HepG2 (cell line): ENCODE measurements around the gene IP6K3. TPM values are rescaled to one million over a fixed set of nuclear protein-coding genes. Genes with fewer than 3 reads are reported as not detected.
A peak's percentile ranks its signal among the peaks of the same experiment; 100 is the strongest.

Source experiments
- GFI1 ChIP-seq: sonication (generic); formaldehyde crosslinking; IDR thresholded peaks from 2 replicates; pipeline ENCODE4 v1.5.0; 2020; ENCODE audit warnings: missing genetic modification reagents, mild to moderate bottlenecking, borderline replicate concordance
- GLI4 ChIP-seq: sonication (generic); formaldehyde crosslinking; IDR thresholded peaks from 2 replicates; pipeline ENCODE4 v1.5.1; 2020; ENCODE audit warnings: missing genetic modification reagents, mild to moderate bottlenecking, moderate library complexity, borderline replicate concordance
- GRHL1 ChIP-seq: sonication (generic); formaldehyde crosslinking; conservative IDR thresholded peaks from 2 replicates; pipeline ENCODE4 v1.8.0; 2022; ENCODE audit warnings: missing genetic modification reagents
- HDAC2 ChIP-seq: sonication (generic); formaldehyde crosslinking; IDR thresholded peaks from 2 replicates; pipeline ENCODE4 v1.4.0; 2020; ENCODE audit warnings: missing genetic modification reagents
- HMGXB4 ChIP-seq, 2 experiments: sonication (generic) in 1 of 2; formaldehyde crosslinking in 1 of 2; IDR thresholded peaks; 2 replicates each; pipeline versions ENCODE4 v1.4.0 to v1.6.1; 2018 to 2020; ENCODE audit warnings: missing genetic modification reagents in 2 of 2, borderline replicate concordance in 1 of 2, low read depth in 1 of 2, mild to moderate bottlenecking in 1 of 2, missing biosample characterization in 1 of 2
- KAT8 ChIP-seq: IDR thresholded peaks from 2 replicates; pipeline ENCODE4 v1.6.1; 2016; ENCODE audit warnings: missing genetic modification reagents, missing compliant biosample characterization
- KLF6 ChIP-seq: IDR thresholded peaks from 2 replicates; pipeline ENCODE4 v1.8.0; 2016; ENCODE audit warnings: missing biosample characterization, missing genetic modification reagents
- NCOA5 ChIP-seq: sonication (generic); formaldehyde crosslinking; IDR thresholded peaks from 2 replicates; pipeline ENCODE4 v1.4.0; 2020; ENCODE audit warnings: missing genetic modification reagents
- POLR2A ChIP-seq, 2 experiments: IDR thresholded peaks; 2 replicates each; pipeline ENCODE4 v1.6.1; 2011; ENCODE audit warnings: low read depth in 2 of 2, low read length in 2 of 2, mild to moderate bottlenecking in 1 of 2, moderate library complexity in 1 of 2; ENCODE audit not compliant: insufficient read depth in 1 of 2
- REPIN1 ChIP-seq: sonication (generic); formaldehyde crosslinking; IDR thresholded peaks from 2 replicates; pipeline ENCODE4 v1.8.0; 2022; ENCODE audit warnings: missing genetic modification reagents, low read depth, mild to moderate bottlenecking, borderline replicate concordance
- RFX3 ChIP-seq: IDR thresholded peaks from 2 replicates; pipeline ENCODE4 v1.6.1; 2016; ENCODE audit warnings: missing biosample characterization, missing genetic modification reagents
- TAF15 ChIP-seq: fragments of 200-400 bp; formaldehyde crosslinking; IDR thresholded peaks from one replicate; pipeline ENCODE4 v1.6.1; 2018; ENCODE audit warnings: mild to moderate bottlenecking, low read depth, low read length; ENCODE audit not compliant: poor library complexity, severe bottlenecking
- TEAD3 ChIP-seq: optimal IDR thresholded peaks from 2 replicates; pipeline ENCODE3; 2016; ENCODE audit warnings: borderline replicate concordance
- TP53 ChIP-seq: sonication (generic); formaldehyde crosslinking; conservative IDR thresholded peaks from 2 replicates; pipeline ENCODE4 v1.4.0; 2020; ENCODE audit warnings: missing genetic modification reagents
- TSC22D2 ChIP-seq: sonication (generic); formaldehyde crosslinking; IDR thresholded peaks from 2 replicates; pipeline ENCODE4 v1.5.1; 2020; ENCODE audit warnings: missing genetic modification reagents, mild to moderate bottlenecking, borderline replicate concordance
- ZBTB1 ChIP-seq: sonication (generic); formaldehyde crosslinking; IDR thresholded peaks from 2 replicates; pipeline ENCODE4 v1.4.0; 2020; ENCODE audit warnings: missing genetic modification reagents, borderline replicate concordance
- ZBTB21 ChIP-seq: sonication (generic); formaldehyde crosslinking; IDR thresholded peaks from 2 replicates; pipeline ENCODE4 v1.4.0; 2020; ENCODE audit warnings: missing genetic modification reagents
- ZNF180 ChIP-seq: sonication (generic); formaldehyde crosslinking; IDR thresholded peaks from 2 replicates; pipeline ENCODE4 v1.4.0; 2020; ENCODE audit warnings: low read depth, missing genetic modification reagents, borderline replicate concordance
- ZNF280B ChIP-seq: sonication (generic); formaldehyde crosslinking; IDR thresholded peaks from 2 replicates; pipeline ENCODE4 v1.5.0; 2020; ENCODE audit warnings: missing genetic modification reagents, mild to moderate bottlenecking, borderline replicate concordance
- ZNF530 ChIP-seq: sonication (generic); formaldehyde crosslinking; IDR thresholded peaks from 2 replicates; pipeline ENCODE4 v1.5.0; 2020; ENCODE audit warnings: low read depth, mild to moderate bottlenecking, missing genetic modification reagents
- ZNF546 ChIP-seq: sonication (generic); formaldehyde crosslinking; conservative IDR thresholded peaks from 2 replicates; pipeline ENCODE4 v1.8.1; 2023; ENCODE audit warnings: mild to moderate bottlenecking, missing genetic modification reagents
- ZNF577 ChIP-seq: sonication (generic); formaldehyde crosslinking; IDR thresholded peaks from 2 replicates; pipeline ENCODE4 v1.4.0; 2020; ENCODE audit warnings: mild to moderate bottlenecking, low read depth, missing genetic modification reagents, borderline replicate concordance
- ZNF589 ChIP-seq: sonication (generic); formaldehyde crosslinking; conservative IDR thresholded peaks from 2 replicates; pipeline ENCODE4 v1.8.0; 2022; ENCODE audit warnings: mild to moderate bottlenecking, moderate library complexity, missing genetic modification reagents
- ZNF768 ChIP-seq: sonication (generic); formaldehyde crosslinking; IDR thresholded peaks from 2 replicates; pipeline ENCODE4 v1.4.0; 2020; ENCODE audit warnings: missing genetic modification reagents
- ZNF891 ChIP-seq: sonication (generic); formaldehyde crosslinking; IDR thresholded peaks from 2 replicates; pipeline ENCODE4 v1.5.0; 2020; ENCODE audit warnings: mild to moderate bottlenecking, missing genetic modification reagents
- polyA plus RNA-seq, 8 experiments: library from polyadenylated mRNA; depleted of rRNA in 3 of 8; stranded (reverse) in 7 of 8; unstranded in 1 of 8; fragments of >200 nt; fragmentation: Illumina TruSeq in 4 of 8; extraction: Trizol in 4 of 8; gene quantifications; 2 replicates each; pipeline versions ENCODE4 v1.2.1 to v1.2.3, GENCODE V29; 2011 to 2016; ENCODE audit warnings: low read depth in 4 of 8, missing spikeins in 1 of 8, mixed read lengths in 1 of 8; ENCODE audit not compliant: insufficient read depth in 1 of 8
- total RNA-seq, 5 experiments: library from RNA; depleted of rRNA; stranded (reverse); fragments of >200 nt; fragmentation: Illumina TruSeq; extraction: Trizol; gene quantifications; 2 replicates each; pipeline ENCODE4 v1.2.3, GENCODE V29; 2016; ENCODE audit warnings: low read depth in 1 of 5

Gene IP6K3
- total and polyA plus RNA-seq, 2 of the 13 experiments (the other 11 are each of a cell fraction or from before 2014, with no cell fraction given), result 0.11 to 0.18 TPM

- TF ChIP-seq ZNF546 (CRISPR knock-in tag), result 0 out of 2 replicates have a peak, but pooled peaks have one; percentile 64
- 0 out of 2 replicates have a peak, but pooled peaks have one; percentile 46 for TF ChIP-seq ZNF180 (CRISPR knock-in tag)
- TF ChIP-seq HMGXB4 (CRISPR knock-in tag; IDR thresholded peaks at IDR 0.05; ENCODE audit: borderline replicate concordance in 1 of 2, low read depth in 1 of 2), result peak; percentile 78 to 95
- TF ChIP-seq GLI4 (CRISPR knock-in tag), result peak; percentile 97; the same call in 1 of the 2 replicates
- no peak for TF ChIP-seq ZNF530 (CRISPR knock-in tag)
- no peak for TF ChIP-seq NCOA5
- TF ChIP-seq ZNF577, result no peak
- no peak for TF ChIP-seq ZNF768 (CRISPR knock-in tag)
- TF ChIP-seq POLR2A (IDR thresholded peaks at IDR 0.05; ENCODE audit: insufficient read depth in 1 of 2, low read depth in 2 of 2, low read length in 2 of 2), result no peak; a peak in 1 of 4 replicates
- TF ChIP-seq ZNF891 (CRISPR knock-in tag), result no peak
- no peak for TF ChIP-seq ZBTB21 (CRISPR knock-in tag)
- no peak for TF ChIP-seq ZNF589 (CRISPR knock-in tag)
- TF ChIP-seq GRHL1 (CRISPR knock-in tag), result no peak
- no peak for TF ChIP-seq TSC22D2 (CRISPR knock-in tag)
- peak; percentile 74 for TF ChIP-seq TEAD3 (CRISPR knock-in tag)
- TF ChIP-seq GFI1 (CRISPR knock-in tag), result peak; percentile 60; the same call in 1 of the 2 replicates
- TF ChIP-seq TAF15, result no peak
- TF ChIP-seq HDAC2 (CRISPR knock-in tag), result peak; percentile 92
- 0 out of 2 replicates have a peak, but pooled peaks have one; percentile 38 for TF ChIP-seq TP53 (CRISPR knock-in tag)
- no peak for TF ChIP-seq RFX3 (CRISPR knock-in tag)
- TF ChIP-seq ZBTB1 (CRISPR knock-in tag), result no peak
- TF ChIP-seq KAT8 (CRISPR knock-in tag), result peak; percentile 62; the same call in 1 of the 2 replicates
- TF ChIP-seq ZNF280B (CRISPR knock-in tag), result no peak; the same call in none of the 2 replicates
- peak; percentile 98 for TF ChIP-seq REPIN1 (CRISPR knock-in tag)
- TF ChIP-seq KLF6, result peak; percentile 70; the same call in 1 of the 2 replicates
Measured at GRCh38 chr6:33761922-33762629, 15.4 kb upstream of the IP6K3 start (continued).
